ENCODE data around the gene PLAC8L1.

The PLAC8L1 gene

DNA sequence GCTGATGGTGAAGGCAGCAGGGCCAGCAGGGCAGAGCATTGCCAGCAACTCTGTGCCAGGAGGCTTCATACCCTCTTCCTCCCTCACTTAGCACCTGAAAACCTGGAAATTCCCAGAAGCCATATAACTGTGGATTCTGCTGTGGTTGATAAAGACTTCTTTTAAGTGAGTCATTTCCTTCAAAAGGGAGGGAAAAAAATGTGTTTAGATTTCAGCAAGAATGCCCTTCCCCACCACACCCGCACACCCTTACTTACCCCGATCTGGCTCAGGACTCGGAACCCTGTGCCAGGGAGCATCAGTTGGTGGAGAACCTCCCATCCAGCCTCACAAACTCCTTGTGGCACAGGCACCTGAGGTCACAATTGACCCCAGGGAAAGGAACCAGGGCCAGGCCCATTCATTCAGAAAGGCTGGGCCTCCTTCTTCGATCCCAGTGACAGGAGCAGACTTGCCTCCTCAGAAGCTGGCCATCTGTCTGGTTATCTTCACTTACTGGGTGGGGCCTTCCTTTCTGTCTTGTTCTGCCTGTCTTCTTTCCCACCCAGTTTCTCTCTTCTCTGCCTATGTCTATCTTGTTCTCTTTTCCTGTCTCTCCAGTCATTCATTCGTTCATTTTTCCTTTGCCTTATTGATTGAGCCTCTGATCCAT is 62.6 kb downstream of the PLAC8L1 start:
- DNase-seq (ENCODE audit: low read depth), result peak; percentile 21

DNA sequence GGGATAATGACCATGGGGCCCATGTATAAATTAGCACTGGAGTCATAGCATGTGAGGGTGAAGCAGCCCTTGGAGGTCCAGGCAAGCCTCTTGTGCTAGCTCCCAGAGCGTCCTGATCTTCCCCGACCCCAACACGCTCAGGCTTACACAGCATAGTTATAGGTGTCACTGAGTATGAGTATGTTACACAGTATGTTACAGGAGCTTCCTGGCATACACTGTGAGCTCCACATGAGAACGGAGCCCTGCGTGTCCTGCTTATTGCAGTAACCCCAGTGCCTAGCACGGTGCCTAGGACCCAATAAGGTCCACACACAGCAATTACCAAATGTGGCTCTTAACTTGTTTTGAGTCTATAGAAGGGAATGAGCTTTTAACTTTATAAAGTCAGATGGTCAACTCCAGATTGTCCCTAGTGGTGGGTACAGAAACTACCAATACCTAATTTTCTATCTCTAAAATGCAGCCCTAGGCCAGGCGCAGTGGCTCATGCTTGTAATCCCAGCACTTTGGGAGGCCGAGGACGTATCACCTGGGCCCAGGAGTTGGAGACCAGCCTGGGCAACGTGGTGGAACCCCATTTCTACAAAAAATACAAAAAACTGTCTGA is 64.1 kb downstream of the PLAC8L1 start:
- no peak for DNase-seq (ENCODE audit: low read depth)

- no peak for DNase-seq (ENCODE audit: low read depth)
These were observed 64.8 kb downstream of the PLAC8L1 start for GRCh38 chr5:146040527-146040926.

DNA sequence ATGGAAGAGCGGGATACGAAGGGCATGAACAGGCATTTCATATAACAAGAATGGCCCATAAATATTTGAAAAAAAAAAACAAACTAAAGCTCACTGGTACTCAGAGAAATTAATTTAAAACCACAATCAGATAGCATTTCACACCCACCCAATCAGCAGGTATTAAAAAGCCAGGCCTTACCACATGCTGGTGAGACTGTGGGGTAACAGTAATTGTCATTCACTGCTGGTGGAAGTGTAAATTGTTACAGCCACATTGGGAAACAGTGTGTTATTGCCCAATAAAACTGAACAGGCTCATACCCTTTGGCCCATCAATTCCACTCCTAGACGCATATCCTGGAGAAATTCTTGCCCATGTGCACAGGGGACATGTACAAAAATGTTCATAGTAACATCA is 66.0 kb downstream of the PLAC8L1 start:
- DNase-seq (ENCODE audit: low read depth), result no peak

DNA sequence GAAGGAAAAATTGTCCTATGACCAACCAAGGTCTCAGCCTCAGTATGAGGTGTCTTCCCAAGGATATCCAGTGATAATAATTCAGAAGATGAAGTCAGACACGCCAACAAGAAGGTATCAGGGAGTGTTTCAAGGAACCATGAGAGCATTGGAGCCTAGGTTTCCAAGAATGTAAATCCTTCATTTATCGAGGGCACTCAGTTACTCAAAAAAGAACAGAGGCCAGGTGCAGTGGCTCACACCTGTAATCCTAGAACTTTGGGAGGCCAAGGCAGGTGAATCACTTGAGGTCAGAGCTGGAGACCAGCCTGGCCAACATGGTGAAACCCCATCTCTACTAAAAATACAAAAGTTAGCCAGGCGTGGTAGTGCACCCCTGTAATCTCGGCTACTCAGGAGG is 70.8 kb downstream of the PLAC8L1 start:
- no peak for DNase-seq (ENCODE audit: low read depth)

Measured in GM04503 (cell line).